ENCODE measurements around the gene CAMK2D.
A peak's percentile ranks its signal among the peaks of the same experiment; 100 is the strongest.

The CAMK2D gene

DNA sequence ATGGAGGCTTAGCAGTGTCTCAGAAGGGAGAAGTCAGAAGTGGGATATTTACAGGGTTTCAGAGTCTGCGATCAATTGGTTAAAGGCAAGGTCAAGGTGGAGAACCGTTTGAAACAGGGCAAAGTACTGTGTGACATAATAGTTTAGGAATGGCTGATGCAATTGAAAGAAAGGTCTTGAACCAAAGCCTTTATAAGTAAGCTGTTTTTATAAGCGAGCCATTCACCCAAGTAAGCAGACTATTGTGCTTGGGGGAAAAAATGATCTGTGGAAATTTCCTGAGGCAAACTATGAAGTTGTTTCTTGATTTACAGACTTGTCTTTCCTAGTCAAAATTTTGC lies 327.3 kb downstream of the CAMK2D start:
- no peak for DNase-seq (ENCODE audit: extremely low read depth, low read depth)
- no peak for TF ChIP-seq CTCF (IDR thresholded peaks at IDR 0.05; ENCODE audit: low read depth, low read length, missing control alignments)
- H3K4me3 ChIP-seq (replicated peaks; ENCODE audit: low read depth, low read length), result no peak overlapping the region

DNA sequence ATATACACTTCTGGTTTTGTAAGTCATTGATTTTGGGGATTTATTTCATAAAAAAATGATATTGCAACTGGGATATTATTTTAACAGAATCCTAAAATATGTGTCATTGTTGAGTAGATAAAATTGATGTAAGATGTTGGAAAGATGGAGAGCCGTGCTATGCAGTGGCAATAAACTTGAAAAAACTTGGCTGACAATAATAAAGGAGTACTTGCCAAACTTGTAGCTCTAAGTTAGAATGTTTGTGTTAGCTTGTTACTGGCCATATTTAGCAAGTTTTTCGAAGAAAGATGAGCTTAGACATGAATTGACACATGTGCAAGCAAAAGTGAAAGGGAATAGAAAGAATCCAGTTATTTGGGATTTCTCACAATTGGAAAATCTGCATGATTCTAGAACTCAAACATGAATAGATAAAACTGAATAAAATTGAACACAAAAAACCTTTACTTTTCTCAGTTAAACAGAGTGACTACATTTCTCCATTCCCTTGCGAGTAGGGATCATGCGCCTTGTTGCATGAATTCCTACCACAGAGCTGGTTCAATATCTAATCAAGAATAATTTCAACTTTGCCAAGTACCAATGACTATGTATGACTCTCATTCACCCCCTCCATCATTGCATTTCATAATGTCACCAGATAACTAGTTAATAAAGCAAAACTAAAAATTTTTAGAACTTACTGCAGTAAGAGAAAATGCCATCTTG lies 327.8 kb downstream of the CAMK2D start:
- no peak for DNase-seq (ENCODE audit: extremely low read depth, low read depth)
- no peak overlapping the region for H3K4me3 ChIP-seq (replicated peaks; ENCODE audit: low read depth, low read length)
- no peak for TF ChIP-seq CTCF (IDR thresholded peaks at IDR 0.05; ENCODE audit: low read depth, low read length, missing control alignments)

DNA sequence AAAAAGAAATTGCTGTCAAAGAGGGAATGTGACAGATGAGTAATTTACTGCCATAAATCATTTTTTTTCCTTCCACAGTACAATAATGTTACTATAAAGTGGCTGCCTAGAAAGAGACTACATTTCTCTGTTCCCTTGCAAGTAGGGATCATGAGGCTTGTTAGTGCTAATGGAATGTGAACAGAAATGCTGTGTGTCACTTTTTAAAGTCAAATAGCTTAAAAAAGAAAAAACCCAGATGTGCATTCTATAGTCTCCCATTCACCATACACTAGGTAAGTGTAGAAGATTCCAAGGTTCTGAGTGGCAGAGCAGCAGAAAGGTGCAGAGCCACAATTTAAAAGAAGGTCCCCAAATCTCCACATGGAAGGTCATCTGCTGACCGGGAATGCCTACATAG lies 328.4 kb downstream of the CAMK2D start:
- DNase-seq (ENCODE audit: extremely low read depth, low read depth), result no peak

DNA sequence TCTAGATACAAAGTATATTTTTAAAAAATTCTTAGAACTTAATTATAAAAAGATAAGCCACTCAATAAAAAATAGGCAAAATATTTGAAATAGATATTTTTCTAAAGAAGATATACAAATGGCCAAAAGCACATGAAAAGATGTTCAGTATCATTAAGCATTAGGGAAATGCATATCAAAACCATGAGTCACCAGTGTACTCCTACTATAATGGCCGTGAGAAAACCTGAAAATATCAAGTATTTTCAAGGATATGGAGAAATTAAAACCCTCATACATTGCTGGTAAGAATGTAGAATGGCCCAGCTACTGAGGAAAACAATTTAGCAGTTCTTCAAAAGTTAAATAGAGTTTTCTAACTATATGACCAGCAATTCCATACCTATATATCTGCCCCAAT lies 337.9 kb downstream of the CAMK2D start:
- H3K4me3 ChIP-seq (replicated peaks; ENCODE audit: low read depth, low read length), result no peak overlapping the region
- no peak for DNase-seq (ENCODE audit: extremely low read depth, low read depth)
- no peak for TF ChIP-seq CTCF (IDR thresholded peaks at IDR 0.05; ENCODE audit: low read depth, low read length, missing control alignments)

More for the DNA sequence above, 328.4 kb downstream of the CAMK2D start:
- TF ChIP-seq CTCF (IDR thresholded peaks at IDR 0.05; ENCODE audit: low read depth, low read length, missing control alignments), result no peak
- H3K4me3 ChIP-seq (replicated peaks; ENCODE audit: low read depth, low read length), result no peak overlapping the region

GRCh38 chr4:113420938-113421337 lies 340.6 kb downstream of the CAMK2D start:
- no peak overlapping the region for H3K4me3 ChIP-seq (replicated peaks; ENCODE audit: low read depth, low read length)
- no peak for DNase-seq (ENCODE audit: extremely low read depth, low read depth)
- no peak for TF ChIP-seq CTCF (IDR thresholded peaks at IDR 0.05; ENCODE audit: low read depth, low read length, missing control alignments)

GRCh38 chr4:113419631-113420030 lies 341.9 kb downstream of the CAMK2D start:
- no peak for DNase-seq (ENCODE audit: extremely low read depth, low read depth)
- no peak for TF ChIP-seq CTCF (IDR thresholded peaks at IDR 0.05; ENCODE audit: low read depth, low read length, missing control alignments)
- H3K4me3 ChIP-seq (replicated peaks; ENCODE audit: low read depth, low read length), result no peak overlapping the region

- peak; percentile 39 for DNase-seq (ENCODE audit: extremely low read depth, low read depth)
- no peak for TF ChIP-seq CTCF (IDR thresholded peaks at IDR 0.05; ENCODE audit: low read depth, low read length, missing control alignments)
- no peak overlapping the region for H3K4me3 ChIP-seq (replicated peaks; ENCODE audit: low read depth, low read length)
Measured at GRCh38 chr4:113411496-113411938, 350.0 kb downstream of the CAMK2D start.
